PC-3 (cell line): ENCODE results near the gene BMP5.

ENCODE experiments used
- EZH2 ChIP-seq: fragments of 300-600 bp; sonication (generic); IDR thresholded peaks from one replicate; pipeline ENCODE4 v1.6.1; 2017; ENCODE audit warnings: antibody characterized with exemption, mild to moderate bottlenecking, low read length; ENCODE audit not compliant: unreplicated experiment
- EZH2phosphoT487 ChIP-seq: fragments of 300-600 bp; sonication (generic); IDR thresholded peaks from 2 replicates; pipeline ENCODE4 v1.6.1; 2018; ENCODE audit warnings: mild to moderate bottlenecking, antibody characterized with exemption, low read length, borderline replicate concordance
- TF ChIP-seq, protein P1 (sequence below): fragments of 300-600 bp; sonication (generic); conservative IDR thresholded peaks from 2 replicates; pipeline ENCODE4 v1.5.1; 2017; ENCODE audit warnings: antibody characterized with exemption, low read depth, mild to moderate bottlenecking, low read length

DNA sequence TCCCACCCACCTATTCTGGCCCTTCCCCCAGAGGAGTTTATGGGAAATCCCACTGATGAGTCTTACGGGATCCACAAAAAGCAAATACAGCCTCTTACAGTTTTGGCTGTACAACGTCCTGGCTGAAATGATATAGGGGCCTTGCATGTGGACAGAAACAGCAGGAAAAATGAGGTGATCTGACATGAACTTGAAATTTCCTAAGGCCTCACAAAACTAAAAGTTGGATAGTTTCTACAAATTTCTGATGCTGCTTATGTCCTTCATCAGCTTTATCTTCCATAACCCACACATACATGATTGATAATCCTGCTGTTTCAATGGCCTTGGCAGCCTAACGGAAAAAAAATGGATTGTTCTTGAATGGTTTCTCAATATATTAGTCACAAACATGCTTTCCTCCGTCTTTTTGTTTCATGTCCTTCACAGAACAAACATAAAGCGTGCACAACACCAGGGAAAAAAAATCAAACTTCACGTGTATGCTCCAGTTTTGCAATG, 118.8 kb downstream of the BMP5 start:
- TF ChIP-seq, protein P1, sequence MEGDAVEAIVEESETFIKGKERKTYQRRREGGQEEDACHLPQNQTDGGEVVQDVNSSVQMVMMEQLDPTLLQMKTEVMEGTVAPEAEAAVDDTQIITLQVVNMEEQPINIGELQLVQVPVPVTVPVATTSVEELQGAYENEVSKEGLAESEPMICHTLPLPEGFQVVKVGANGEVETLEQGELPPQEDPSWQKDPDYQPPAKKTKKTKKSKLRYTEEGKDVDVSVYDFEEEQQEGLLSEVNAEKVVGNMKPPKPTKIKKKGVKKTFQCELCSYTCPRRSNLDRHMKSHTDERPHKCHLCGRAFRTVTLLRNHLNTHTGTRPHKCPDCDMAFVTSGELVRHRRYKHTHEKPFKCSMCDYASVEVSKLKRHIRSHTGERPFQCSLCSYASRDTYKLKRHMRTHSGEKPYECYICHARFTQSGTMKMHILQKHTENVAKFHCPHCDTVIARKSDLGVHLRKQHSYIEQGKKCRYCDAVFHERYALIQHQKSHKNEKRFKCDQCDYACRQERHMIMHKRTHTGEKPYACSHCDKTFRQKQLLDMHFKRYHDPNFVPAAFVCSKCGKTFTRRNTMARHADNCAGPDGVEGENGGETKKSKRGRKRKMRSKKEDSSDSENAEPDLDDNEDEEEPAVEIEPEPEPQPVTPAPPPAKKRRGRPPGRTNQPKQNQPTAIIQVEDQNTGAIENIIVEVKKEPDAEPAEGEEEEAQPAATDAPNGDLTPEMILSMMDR, result no peak
- TF ChIP-seq EZH2 (no peak), EZH2phosphoT487 (no peak)
